Endothelial cell of umbilical vein (primary cell): ENCODE data around the gene PAK2. TPM values are rescaled to one million over a fixed set of nuclear protein-coding genes. Genes with fewer than 3 reads are reported as not detected.

Experiments used
- BruUV-seq: library from RNA; stranded (reverse); fragments of 400-500 nt; replicated peaks from 2 replicates; lab custom pipeline; 2021; lab: Mats Ljungman, UMichigan
- CTCF ChIA-PET: fragments of 300-600, 350-600 bp; sonication (Branson Sonifier 250); formaldehyde crosslinking; loops from one replicate; lab custom pipeline; 2021; ENCODE audit warnings: antibody characterized with exemption, inconsistent platforms; lab: Charles Lee
- POLR2A ChIA-PET: fragments of 300-600, 350-600 bp; sonication (Branson Sonifier 250); formaldehyde crosslinking; loops from one replicate; lab custom pipeline; 2021; ENCODE audit warnings: antibody characterized with exemption, inconsistent platforms; lab: Charles Lee
- DNase-seq: peaks from one replicate; pipeline ENCODE4 v3.0.0-alpha.2; 2011; ENCODE audit warnings: low read depth, low spot score
- FAIRE-seq: peaks from 2 replicates; lab custom pipeline; 2011; peaks lifted over from hg19 to GRCh38; lab: Jason Lieb, UNC
- H2AFZ ChIP-seq: 2 replicates; pipeline ENCODE4 v1.6.0; 2012; ENCODE audit warnings: low read depth, low read length, control low read depth, inconsistent platforms
- H3K27ac ChIP-seq: 2 replicates; pipeline ENCODE4 v1.5.1; 2011; ENCODE audit warnings: low read depth, mild to moderate bottlenecking, control low read depth, low read length, moderate library complexity; ENCODE audit not compliant: insufficient read depth
- H3K27me3 ChIP-seq, 2 experiments: 2 replicates each; pipeline versions ENCODE4 v1.6.0 to v1.6.1; 2011; ENCODE audit warnings: low read length in 2 of 2, mixed read lengths in 1 of 2; ENCODE audit not compliant: control insufficient read depth in 2 of 2, insufficient read depth in 2 of 2
- H3K36me3 ChIP-seq, 2 experiments: 2 replicates in 1 of 2; 3 replicates in 1 of 2; pipeline ENCODE4 v1.5.1; 2011; ENCODE audit warnings: low read length in 2 of 2, mild to moderate bottlenecking in 1 of 2, moderate library complexity in 1 of 2; ENCODE audit not compliant: control insufficient read depth in 2 of 2, insufficient read depth in 2 of 2; ENCODE audit errors: extremely low read depth in 1 of 2
- H3K4me1 ChIP-seq: 3 replicates; pipeline ENCODE4 v1.5.1; 2011; ENCODE audit warnings: mild to moderate bottlenecking, low read length; ENCODE audit not compliant: control insufficient read depth, insufficient read depth; ENCODE audit errors: extremely low read depth
- H3K4me2 ChIP-seq: 2 replicates; pipeline ENCODE4 v1.6.1; 2011; ENCODE audit warnings: low read length, control low read depth, mixed read lengths; ENCODE audit not compliant: insufficient read depth
- H3K4me3 ChIP-seq, 3 experiments: fragments of 200-600 bp in 1 of 3; sonication (generic), shearing (Covaris generic) in 1 of 3; replicated peaks in 1 of 3; 2 replicates each; pipeline ENCODE4 v1.5.1; 2011 to 2016; ENCODE audit warnings: control low read depth in 3 of 3, low read length in 3 of 3, mild to moderate bottlenecking in 2 of 3, inconsistent platforms in 1 of 3, low read depth in 1 of 3, moderate library complexity in 1 of 3; ENCODE audit not compliant: insufficient read depth in 1 of 3
- H3K79me2 ChIP-seq: 2 replicates; pipeline ENCODE4 v1.6.0; 2012; ENCODE audit warnings: low read length, inconsistent platforms; ENCODE audit not compliant: control insufficient read depth, insufficient read depth
- H3K9ac ChIP-seq: replicated peaks from 2 replicates; pipeline ENCODE3; 2011; ENCODE audit warnings: low read length, control low read depth; ENCODE audit not compliant: insufficient read depth; ENCODE audit errors: extremely low read depth
- H3K9me1 ChIP-seq: replicated peaks from 3 replicates; pipeline ENCODE4 v1.6.0; 2011; ENCODE audit warnings: mild to moderate bottlenecking, low read length; ENCODE audit not compliant: control insufficient read depth, insufficient read depth; ENCODE audit errors: extremely low read depth
- H3K9me3 ChIP-seq: replicated peaks from 2 replicates; pipeline ENCODE4 v1.5.1; 2012; ENCODE audit warnings: low read length, inconsistent platforms; ENCODE audit not compliant: control insufficient read depth, insufficient read depth
- H4K20me1 ChIP-seq: replicated peaks from 2 replicates; pipeline ENCODE3; 2011; ENCODE audit warnings: mild to moderate bottlenecking, low read length; ENCODE audit not compliant: control insufficient read depth, insufficient read depth; ENCODE audit errors: extremely low read depth
- EZH2 ChIP-seq: IDR thresholded peaks from 2 replicates; pipeline ENCODE4 v1.6.1; 2012; ENCODE audit warnings: borderline replicate concordance, low read depth, mild to moderate bottlenecking, moderate library complexity, low read length, inconsistent platforms; ENCODE audit not compliant: severe bottlenecking
- FOS ChIP-seq: IDR thresholded peaks from 2 replicates; pipeline ENCODE4 v1.6.1; 2011; ENCODE audit warnings: mild to moderate bottlenecking, low read length, moderate library complexity, borderline replicate concordance; ENCODE audit not compliant: insufficient read depth
- dilution Hi-C: fragments of 300-500 bp; cut with MboI; formaldehyde crosslinking; loops from one replicate; pipeline ENCODE4 v1.15.0; 2019; ENCODE audit warnings: low sequenced_read_pairs; ENCODE audit not compliant: extremely low pct_ligation_motif_present
- intact Hi-C: fragments of 100-400 bp; cut with micrococcal nuclease; formaldehyde crosslinking; loops from one replicate; pipeline ENCODE4 v1.10.0; 2022
- polyA plus RNA-seq, 4 experiments: library from polyadenylated mRNA; depleted of rRNA in 3 of 4; stranded (reverse) in 3 of 4; unstranded in 1 of 4; fragments of >200 nt; gene quantifications; 2 replicates each; pipeline versions ENCODE4 v1.2.1 to v1.2.3, GENCODE V29; 2011 to 2012; ENCODE audit warnings: missing spikeins in 1 of 4
- total RNA-seq: library from RNA; stranded (reverse); gene quantifications from 2 replicates; pipeline ENCODE4 v1.2.3, GENCODE V29; 2021
- TF ChIP-seq, protein P1 (sequence below), 2 donors: IDR thresholded peaks; 1 replicate in 1 of 2; 2 replicates in 1 of 2; pipeline ENCODE4 v1.5.1; 2011; ENCODE audit warnings: low read length in 2 of 2, mild to moderate bottlenecking in 2 of 2, moderate library complexity in 2 of 2, control low read depth in 1 of 2, inconsistent platforms in 1 of 2, low read depth in 1 of 2; ENCODE audit not compliant: insufficient read depth in 1 of 2; ENCODE audit errors: extremely low read depth in 1 of 2

PAK2 gene
- total and polyA plus RNA-seq, 2 donors (not counting 3 experiments of a cell fraction or from before 2014, with no cell fraction given): 22.6 to 98.9 TPM

DNA sequence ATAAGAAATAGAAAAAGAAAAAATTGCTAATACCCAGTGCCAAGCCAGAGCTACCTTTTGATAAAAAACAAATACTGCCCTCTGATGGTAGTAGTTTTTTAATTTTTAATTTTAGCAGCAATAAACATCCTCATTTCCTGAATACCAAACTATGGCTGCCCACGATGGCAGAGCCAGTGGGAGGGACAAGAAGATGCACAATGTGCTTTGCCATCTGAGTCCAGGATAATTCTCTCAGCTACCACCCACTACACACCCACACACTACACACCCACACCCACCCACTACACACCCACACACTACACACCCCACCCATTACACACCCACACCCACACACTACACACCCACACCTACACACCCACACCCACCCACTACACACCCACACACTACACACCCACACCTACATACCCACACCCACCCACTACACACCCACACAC is 45.4 kb upstream of the PAK2 start:
- no peak overlapping the region for H3K27ac ChIP-seq
- BruUV-seq: no TSS peak
- no peak overlapping the region for H3K4me2 ChIP-seq
- no peak overlapping the region for H3K4me3 ChIP-seq
- DNase-seq: no peak
- H3K9ac ChIP-seq: no peak overlapping the region
- no peaks in the 10 kb centered on the region for H3K79me2 ChIP-seq
- ChIA-PET POLR2A (no interaction called here), CTCF (interaction anchor here (0.6 to 11.4 kb wide), 12 partner anchors 10 to 171 kb away, joined by 3 to 334 read pairs (median 5); no protein-coding TSS in a partner anchor)
- no peaks in the 10 kb centered on the region for H3K9me3 ChIP-seq
- TF ChIP-seq FOS: no peak
- TF ChIP-seq EZH2: no peak
- TF ChIP-seq, protein P1, sequence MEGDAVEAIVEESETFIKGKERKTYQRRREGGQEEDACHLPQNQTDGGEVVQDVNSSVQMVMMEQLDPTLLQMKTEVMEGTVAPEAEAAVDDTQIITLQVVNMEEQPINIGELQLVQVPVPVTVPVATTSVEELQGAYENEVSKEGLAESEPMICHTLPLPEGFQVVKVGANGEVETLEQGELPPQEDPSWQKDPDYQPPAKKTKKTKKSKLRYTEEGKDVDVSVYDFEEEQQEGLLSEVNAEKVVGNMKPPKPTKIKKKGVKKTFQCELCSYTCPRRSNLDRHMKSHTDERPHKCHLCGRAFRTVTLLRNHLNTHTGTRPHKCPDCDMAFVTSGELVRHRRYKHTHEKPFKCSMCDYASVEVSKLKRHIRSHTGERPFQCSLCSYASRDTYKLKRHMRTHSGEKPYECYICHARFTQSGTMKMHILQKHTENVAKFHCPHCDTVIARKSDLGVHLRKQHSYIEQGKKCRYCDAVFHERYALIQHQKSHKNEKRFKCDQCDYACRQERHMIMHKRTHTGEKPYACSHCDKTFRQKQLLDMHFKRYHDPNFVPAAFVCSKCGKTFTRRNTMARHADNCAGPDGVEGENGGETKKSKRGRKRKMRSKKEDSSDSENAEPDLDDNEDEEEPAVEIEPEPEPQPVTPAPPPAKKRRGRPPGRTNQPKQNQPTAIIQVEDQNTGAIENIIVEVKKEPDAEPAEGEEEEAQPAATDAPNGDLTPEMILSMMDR (IDR thresholded peaks at IDR 0.05; ENCODE audit: extremely low read depth in 1 of 2, insufficient read depth in 1 of 2, low read depth in 1 of 2, low read length in 2 of 2): no peak
- H4K20me1 ChIP-seq: no peaks in the 10 kb centered on the region
- H3K9me1 ChIP-seq: no peaks in the 10 kb centered on the region
- H3K4me1 ChIP-seq: no peaks in the 10 kb centered on the region
- peaks cover 0 to 2% of the 10 kb centered on the region in 2 experiments for H3K27me3 ChIP-seq
- FAIRE-seq: peak; percentile 67
- intact Hi-C loops: no loop called here
- no peaks in the 10 kb centered on the region for H3K36me3 ChIP-seq
- dilution Hi-C loops: no loop called here
- H2AFZ ChIP-seq: no peak overlapping the region
